Measurements from ENCODE around the gene BTNL3. TPM values are rescaled to one million over a fixed set of nuclear protein-coding genes. Genes with fewer than 3 reads are reported as not detected.

BTNL3 gene, protein sequence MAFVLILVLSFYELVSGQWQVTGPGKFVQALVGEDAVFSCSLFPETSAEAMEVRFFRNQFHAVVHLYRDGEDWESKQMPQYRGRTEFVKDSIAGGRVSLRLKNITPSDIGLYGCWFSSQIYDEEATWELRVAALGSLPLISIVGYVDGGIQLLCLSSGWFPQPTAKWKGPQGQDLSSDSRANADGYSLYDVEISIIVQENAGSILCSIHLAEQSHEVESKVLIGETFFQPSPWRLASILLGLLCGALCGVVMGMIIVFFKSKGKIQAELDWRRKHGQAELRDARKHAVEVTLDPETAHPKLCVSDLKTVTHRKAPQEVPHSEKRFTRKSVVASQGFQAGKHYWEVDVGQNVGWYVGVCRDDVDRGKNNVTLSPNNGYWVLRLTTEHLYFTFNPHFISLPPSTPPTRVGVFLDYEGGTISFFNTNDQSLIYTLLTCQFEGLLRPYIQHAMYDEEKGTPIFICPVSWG
- not detected in 2 replicates for total RNA-seq (2014; rRNA removed; shearing (Covaris generic))

GRCh38 chr5:180988592-180988991 lies at the start of gene BTNL3:
BTNL3 (plus strand) TSS chr5:180988846; CDS start chr5:180989029, 183 bp downstream.

GRCh38 chr5:181039931-181040630 lies 51.4 kb downstream of the BTNL3 start, which contains the start of gene BTNL9:
BTNL9 (plus strand) TSS chr5:181040266; CDS start chr5:181045490, 5,224 bp downstream.

Small RNAs within 50 kb of the gene (small RNA-seq; reads per million reads assigned to genes)
- gene MIR8089 (not detected), gene RNU6-1036P (not detected), gene RPS29P12 (not detected)

Other genes with a start within 250 kb of the BTNL3 start
- gene OR2Y1, start 248.8 kb upstream of the BTNL3 start, total RNA-seq (2014; rRNA removed; shearing (Covaris generic)) = not detected in 2 replicates
- gene MGAT1, start 186.0 kb upstream of the BTNL3 start, total RNA-seq (2014; rRNA removed; shearing (Covaris generic)) = 53.9 and 67.3 TPM in 2 replicates
- 17.4 and 18.0 TPM in 2 replicates for gene ZFP62, start 127.6 kb upstream of the BTNL3 start, total RNA-seq (2014; rRNA removed; shearing (Covaris generic))
- 0.57 and 0.72 TPM in 2 replicates for gene BTNL8, start 89.7 kb upstream of the BTNL3 start, total RNA-seq (2014; rRNA removed; shearing (Covaris generic))
- 1.2 and 1.6 TPM in 2 replicates for gene BTNL9, start 51.4 kb downstream of the BTNL3 start, total RNA-seq (2014; rRNA removed; shearing (Covaris generic))
- not detected in 2 replicates for gene OR2V1, start 142.3 kb downstream of the BTNL3 start, total RNA-seq (2014; rRNA removed; shearing (Covaris generic))
- gene OR2V2, start 158.7 kb downstream of the BTNL3 start, total RNA-seq (2014; rRNA removed; shearing (Covaris generic)) = not detected in 2 replicates
- 11.6 and 16.5 TPM in 2 replicates for gene TRIM7, start 216.3 kb downstream of the BTNL3 start, total RNA-seq (2014; rRNA removed; shearing (Covaris generic))
- gene TRIM41, start 234.4 kb downstream of the BTNL3 start, total RNA-seq (2014; rRNA removed; shearing (Covaris generic)) = 34.2 and 34.6 TPM in 2 replicates

All from A375 (cell line).